Thyroid gland (tissue), 4 donors: Measurements from ENCODE around the gene SPATA31D4.

ENCODE experiments used
- CTCF ChIP-seq, 6 experiments: fragments of 200-600 bp in 3 of 6; fragments of 450-650 bp in 3 of 6; sonication (generic) in 3 of 6; IDR thresholded peaks; one replicate each; pipeline ENCODE4 v1.5.1; 2016 to 2019; ENCODE audit warnings: antibody characterized with exemption in 6 of 6, mild to moderate bottlenecking in 2 of 6, inconsistent platforms in 1 of 6, moderate library complexity in 1 of 6
- POLR2A ChIP-seq, 2 donors: fragments of 450-650 bp; IDR thresholded peaks; one replicate each; pipeline ENCODE4 v1.6.1; 2017; ENCODE audit warnings: antibody characterized with exemption in 2 of 2, mild to moderate bottlenecking in 2 of 2, moderate library complexity in 1 of 2

- TF ChIP-seq CTCF (IDR thresholded peaks at IDR 0.05) (no peak), POLR2A (IDR thresholded peaks at IDR 0.05) (no peak)
Observed at GRCh38 chr9:81893929-81894328, 34.3 kb upstream of the SPATA31D4 start.
